Measurements from ENCODE around the gene NUTM2F. TPM values are rescaled to one million over a fixed set of nuclear protein-coding genes. Genes with fewer than 3 reads are reported as not detected.

The NUTM2F gene
- total RNA-seq, 5 donors from 2014 or later (not counting 1 experiment from before 2014, with no cell fraction given): not detected

GRCh38 chr9:94298949-94299599, 29.4 kb downstream of the NUTM2F start:
- ATAC-seq (replicated peaks in 1 of 4) (no peak), DNase-seq (no peak)
- Histone ChIP-seq H3K4me3 (ENCODE audit: control insufficient read depth in 1 of 2, extremely low read depth in 1 of 2, low read length in 1 of 2) (no peak overlapping the region), H3K4me1 (ENCODE audit: control insufficient read depth in 1 of 2, extremely low read depth in 1 of 2, insufficient read depth in 2 of 2, low read length in 2 of 2) (no peaks in the 10 kb centered on the region), H3K27ac (ENCODE audit: low read length) (no peak overlapping the region), H3K36me3 (ENCODE audit: control insufficient read depth in 2 of 2, extremely low read depth in 1 of 2, insufficient read depth in 1 of 2, low read length in 1 of 2) (peaks cover 9 to 12% of the 10 kb centered on the region in 2 donors), H3K9me3 (no peaks in the 10 kb centered on the region), H3K27me3 (replicated peaks in 1 of 2; ENCODE audit: control insufficient read depth in 2 of 2, extremely low read depth in 1 of 2, insufficient read depth in 2 of 2, low read length in 1 of 2) (no peaks in the 10 kb centered on the region)
- POLR2A ChIA-PET: no interaction called here
- H3K4me3 Mint-ChIP-seq: no peak overlapping the region
- H3K27ac Mint-ChIP-seq: no peak overlapping the region
- H3K4me1 Mint-ChIP-seq: no peaks in the 10 kb centered on the region
- CTCF ChIA-PET: no interaction called here
- no peaks in the 10 kb centered on the region for H3K9me3 Mint-ChIP-seq
- WGBS (ENCODE audit: insufficient coverage): 74% methylated on average over 7 of the region's 9 CpGs
- H3K36me3 Mint-ChIP-seq: peaks cover 52% of the 10 kb centered on the region
- H3K27me3 Mint-ChIP-seq: no peaks in the 10 kb centered on the region

- ATAC-seq (replicated peaks in 1 of 4): no peak
- H3K9me3 ChIP-seq: no peaks in the 10 kb centered on the region
- no peaks in the 10 kb centered on the region for H3K27me3 ChIP-seq (replicated peaks in 1 of 2; ENCODE audit: control insufficient read depth in 2 of 2, extremely low read depth in 1 of 2, insufficient read depth in 2 of 2, low read length in 1 of 2)
- ChIA-PET POLR2A (no interaction called here), CTCF (no interaction called here)
- H3K36me3 ChIP-seq (ENCODE audit: control insufficient read depth in 2 of 2, extremely low read depth in 1 of 2, insufficient read depth in 1 of 2, low read length in 1 of 2): peaks cover 3 to 36% of the 10 kb centered on the region in 2 donors
- H3K9me3 Mint-ChIP-seq: no peaks in the 10 kb centered on the region
- WGBS (ENCODE audit: insufficient coverage): 100% methylated on average over 1 of the region's 2 CpGs
- no peaks in the 10 kb centered on the region for H3K4me1 ChIP-seq (ENCODE audit: control insufficient read depth in 1 of 2, extremely low read depth in 1 of 2, insufficient read depth in 2 of 2, low read length in 2 of 2)
- no peak overlapping the region for H3K4me3 Mint-ChIP-seq
- peaks cover 0 to 3% (median 0%) of the 10 kb centered on the region in 3 donors for H3K4me1 Mint-ChIP-seq
- no peak overlapping the region for H3K27ac ChIP-seq (ENCODE audit: low read length)
- no peak overlapping the region for H3K4me3 ChIP-seq (ENCODE audit: control insufficient read depth in 1 of 2, extremely low read depth in 1 of 2, low read length in 1 of 2)
- no peaks in the 10 kb centered on the region for H3K27me3 Mint-ChIP-seq
- no peak for DNase-seq
- H3K36me3 Mint-ChIP-seq: peaks cover 73% of the 10 kb centered on the region
- no peak overlapping the region for H3K27ac Mint-ChIP-seq
These were observed 38.8 kb downstream of the NUTM2F start for GRCh38 chr9:94289691-94290090.

- no peak for ATAC-seq (replicated peaks in 1 of 4)
These were observed 40.4 kb downstream of the NUTM2F start for GRCh38 chr9:94287877-94288513.

GRCh38 chr9:94286116-94286515, 42.3 kb downstream of the NUTM2F start:
- H3K36me3 Mint-ChIP-seq: peaks cover 64% of the 10 kb centered on the region
- H3K9me3 ChIP-seq: no peaks in the 10 kb centered on the region
- no peaks in the 10 kb centered on the region for H3K27me3 ChIP-seq (replicated peaks in 1 of 2; ENCODE audit: control insufficient read depth in 2 of 2, extremely low read depth in 1 of 2, insufficient read depth in 2 of 2, low read length in 1 of 2)
- CTCF ChIA-PET: no interaction called here
- no peak for ATAC-seq (replicated peaks in 1 of 4)
- no peaks in the 10 kb centered on the region for H3K27me3 Mint-ChIP-seq
- H3K27ac Mint-ChIP-seq: no peak overlapping the region
- no peak for DNase-seq
- WGBS (ENCODE audit: insufficient coverage): no CpG with 5 or more reads among the region's 3 CpGs
- H3K4me3 ChIP-seq (ENCODE audit: control insufficient read depth in 1 of 2, extremely low read depth in 1 of 2, low read length in 1 of 2): no peak overlapping the region
- no peaks in the 10 kb centered on the region for H3K4me1 ChIP-seq (ENCODE audit: control insufficient read depth in 1 of 2, extremely low read depth in 1 of 2, insufficient read depth in 2 of 2, low read length in 2 of 2)
- no peak overlapping the region for H3K27ac ChIP-seq (ENCODE audit: low read length)
- H3K4me1 Mint-ChIP-seq: peaks cover 0 to 3% (median 0%) of the 10 kb centered on the region in 3 donors
- no peaks in the 10 kb centered on the region for H3K9me3 Mint-ChIP-seq
- peaks cover 0 to 23% of the 10 kb centered on the region in 2 donors for H3K36me3 ChIP-seq (ENCODE audit: control insufficient read depth in 2 of 2, extremely low read depth in 1 of 2, insufficient read depth in 1 of 2, low read length in 1 of 2)
- no peak overlapping the region for H3K4me3 Mint-ChIP-seq
- POLR2A ChIA-PET: no interaction called here

More at GRCh38 chr9:94287877-94288513, 40.4 kb downstream of the NUTM2F start:
- Mint-ChIP-seq H3K36me3 (peaks cover 68% of the 10 kb centered on the region), H3K4me1 (peaks cover 0 to 3% (median 0%) of the 10 kb centered on the region in 3 donors), H3K9me3 (no peaks in the 10 kb centered on the region), H3K4me3 (no peak overlapping the region), H3K27me3 (no peaks in the 10 kb centered on the region), H3K27ac (no peak overlapping the region)
- POLR2A ChIA-PET: no interaction called here
- CTCF ChIA-PET: no interaction called here
- no peaks in the 10 kb centered on the region for H3K9me3 ChIP-seq
- no peak for DNase-seq
- H3K27ac ChIP-seq (ENCODE audit: low read length): no peak overlapping the region
- H3K36me3 ChIP-seq (ENCODE audit: control insufficient read depth in 2 of 2, extremely low read depth in 1 of 2, insufficient read depth in 1 of 2, low read length in 1 of 2): peaks cover 3 to 27% of the 10 kb centered on the region in 2 donors
- H3K4me3 ChIP-seq (ENCODE audit: control insufficient read depth in 1 of 2, extremely low read depth in 1 of 2, low read length in 1 of 2): no peak overlapping the region
- H3K4me1 ChIP-seq (ENCODE audit: control insufficient read depth in 1 of 2, extremely low read depth in 1 of 2, insufficient read depth in 2 of 2, low read length in 2 of 2): no peaks in the 10 kb centered on the region
- WGBS (ENCODE audit: insufficient coverage): 95% methylated on average over 5 of the region's 7 CpGs
- H3K27me3 ChIP-seq (replicated peaks in 1 of 2; ENCODE audit: control insufficient read depth in 2 of 2, extremely low read depth in 1 of 2, insufficient read depth in 2 of 2, low read length in 1 of 2): no peaks in the 10 kb centered on the region

- H3K4me3 Mint-ChIP-seq: no peak overlapping the region
- no peak overlapping the region for H3K27ac ChIP-seq (ENCODE audit: low read length)
- ATAC-seq (replicated peaks in 1 of 4): no peak
- H3K36me3 Mint-ChIP-seq: peaks cover 65% of the 10 kb centered on the region
- H3K9me3 Mint-ChIP-seq: peaks cover 0 to 7% (median 3%) of the 10 kb centered on the region in 3 donors
- peaks cover 0 to 5% (median 0%) of the 10 kb centered on the region in 3 donors for H3K4me1 Mint-ChIP-seq
- peaks cover 0 to 37% of the 10 kb centered on the region in 2 donors for H3K36me3 ChIP-seq (ENCODE audit: control insufficient read depth in 2 of 2, extremely low read depth in 1 of 2, insufficient read depth in 1 of 2, low read length in 1 of 2)
- peaks cover 7% of the 10 kb centered on the region for H3K9me3 ChIP-seq
- no peak overlapping the region for H3K4me3 ChIP-seq (ENCODE audit: control insufficient read depth in 1 of 2, extremely low read depth in 1 of 2, low read length in 1 of 2)
- H3K4me1 ChIP-seq (ENCODE audit: control insufficient read depth in 1 of 2, extremely low read depth in 1 of 2, insufficient read depth in 2 of 2, low read length in 2 of 2): no peaks in the 10 kb centered on the region
- no peaks in the 10 kb centered on the region for H3K27me3 ChIP-seq (replicated peaks in 1 of 2; ENCODE audit: control insufficient read depth in 2 of 2, extremely low read depth in 1 of 2, insufficient read depth in 2 of 2, low read length in 1 of 2)
- CTCF ChIA-PET: interaction anchor here in 1 of 2 donors (0.6 kb wide), 1 partner anchor 45 kb away, joined by 3 read pairs; no protein-coding TSS in a partner anchor
- no peak overlapping the region for H3K27ac Mint-ChIP-seq
- POLR2A ChIA-PET: interaction anchor here in 1 of 2 donors (0.7 kb wide), 1 partner anchor 171 kb away, joined by 3 read pairs; no protein-coding TSS in a partner anchor
- no peaks in the 10 kb centered on the region for H3K27me3 Mint-ChIP-seq
- no peak for DNase-seq
These were observed 47.3 kb downstream of the NUTM2F start for GRCh38 chr9:94281101-94281500.

GRCh38 chr9:94280409-94280989, 47.9 kb downstream of the NUTM2F start:
- Histone ChIP-seq H3K27ac (ENCODE audit: low read length) (no peak overlapping the region), H3K27me3 (replicated peaks in 1 of 2; ENCODE audit: control insufficient read depth in 2 of 2, extremely low read depth in 1 of 2, insufficient read depth in 2 of 2, low read length in 1 of 2) (no peaks in the 10 kb centered on the region), H3K4me3 (ENCODE audit: control insufficient read depth in 1 of 2, extremely low read depth in 1 of 2, low read length in 1 of 2) (peak overlapping the region in 1 of 2 donors; percentile 18), H3K4me1 (ENCODE audit: control insufficient read depth in 1 of 2, extremely low read depth in 1 of 2, insufficient read depth in 2 of 2, low read length in 2 of 2) (no peaks in the 10 kb centered on the region), H3K36me3 (ENCODE audit: control insufficient read depth in 2 of 2, extremely low read depth in 1 of 2, insufficient read depth in 1 of 2, low read length in 1 of 2) (peaks cover 0 to 34% of the 10 kb centered on the region in 2 donors), H3K9me3 (peaks cover 7% of the 10 kb centered on the region)
- Mint-ChIP-seq H3K36me3 (peaks cover 62% of the 10 kb centered on the region), H3K27me3 (no peaks in the 10 kb centered on the region), H3K27ac (no peak overlapping the region), H3K9me3 (peaks cover 0 to 7% (median 3%) of the 10 kb centered on the region in 3 donors), H3K4me1 (peaks cover under 1 to 8% (median 1%) of the 10 kb centered on the region in 3 donors), H3K4me3 (no peak overlapping the region)
- no peak for ATAC-seq (replicated peaks in 1 of 4)
- no peak for DNase-seq
- POLR2A ChIA-PET: no interaction called here
- CTCF ChIA-PET: interaction anchor here in 1 of 2 donors (0.6 kb wide), 2 partner anchors 45 to 154 kb away, joined by 3 to 4 read pairs; no protein-coding TSS in a partner anchor
- WGBS (ENCODE audit: insufficient coverage): 100% methylated on average over 5 of the region's 9 CpGs
